GM23338 (cell line): Measurements from ENCODE around the gene LOXL3. TPM values are rescaled to one million over a fixed set of nuclear protein-coding genes. Genes with fewer than 3 reads are reported as not detected.

Experiments
- ATAC-seq: fragments of 200-7000 bp; cut with Tn5 transposase; 3 replicates; pipeline ENCODE4 v1.9.1; 2020
- DNase-seq: peaks from one replicate; pipeline ENCODE4 v3.0.0-alpha.2; 2015; ENCODE audit warnings: low spot score
- H2AFZ ChIP-seq: fragments of 200-600 bp; sonication (generic); 2 replicates; pipeline ENCODE4 v1.8.0; 2016; ENCODE audit warnings: antibody characterized with exemption, mild to moderate bottlenecking, moderate library complexity
- H3F3A ChIP-seq: fragments of 200-600 bp; sonication (generic); replicated peaks from 2 replicates; pipeline ENCODE4 v1.8.0; 2017; ENCODE audit warnings: antibody characterized with exemption, mixed run types, low read depth
- H3K27ac ChIP-seq: fragments of 200-600 bp; sonication (generic); 2 replicates; pipeline ENCODE4 v1.6.1; 2016; ENCODE audit warnings: low read depth
- H3K27me3 ChIP-seq: fragments of 200-600 bp; sonication (generic); 2 replicates; pipeline ENCODE4 v1.8.0; 2016; ENCODE audit warnings: mild to moderate bottlenecking, mixed run types, moderate library complexity; ENCODE audit not compliant: insufficient read depth
- H3K36me3 ChIP-seq: fragments of 200-600 bp; sonication (generic); 2 replicates; pipeline ENCODE4 v1.8.0; 2016; ENCODE audit warnings: mild to moderate bottlenecking; ENCODE audit not compliant: insufficient read depth
- H3K4me1 ChIP-seq: fragments of 200-600 bp; sonication (generic); 2 replicates; pipeline ENCODE4 v1.8.0; 2016; ENCODE audit warnings: mild to moderate bottlenecking, moderate library complexity; ENCODE audit not compliant: insufficient read depth
- H3K4me2 ChIP-seq: fragments of 200-600 bp; sonication (generic); 2 replicates; pipeline ENCODE4 v1.7.1; 2017; ENCODE audit warnings: mixed run types
- H3K4me3 ChIP-seq: fragments of 200-600 bp; sonication (generic); 2 replicates; pipeline ENCODE4 v1.6.1; 2016; ENCODE audit warnings: mixed run types
- H3K79me2 ChIP-seq: fragments of 200-600 bp; sonication (generic); replicated peaks from 2 replicates; pipeline ENCODE4 v1.8.0; 2017; ENCODE audit warnings: mild to moderate bottlenecking; ENCODE audit not compliant: insufficient read depth
- H3K9me2 ChIP-seq: fragments of 200-600 bp; sonication (generic); 2 replicates; pipeline ENCODE4 v1.8.0; 2017; ENCODE audit not compliant: insufficient read depth
- H4K20me1 ChIP-seq: fragments of 200-600 bp; sonication (generic); replicated peaks from 2 replicates; pipeline ENCODE4 v1.8.0; 2017; ENCODE audit warnings: mild to moderate bottlenecking; ENCODE audit not compliant: insufficient read depth
- H3K27ac Mint-ChIP-seq: 2 replicates; pipeline ENCODE4 v1.8.0; 2020; ENCODE audit warnings: inconsistent platforms, mild to moderate bottlenecking, moderate library complexity, mixed read lengths
- H3K27me3 Mint-ChIP-seq: 3 replicates; pipeline ENCODE4 v1.8.0; 2022; ENCODE audit warnings: low read depth, mild to moderate bottlenecking, moderate library complexity, mixed read lengths, inconsistent platforms; ENCODE audit not compliant: insufficient read depth, poor library complexity
- H3K36me3 Mint-ChIP-seq: 3 replicates; pipeline ENCODE4 v1.8.0; 2021; ENCODE audit warnings: low read depth, mild to moderate bottlenecking, inconsistent platforms, moderate library complexity, mixed read lengths
- H3K4me1 Mint-ChIP-seq: 3 replicates; pipeline ENCODE4 v1.8.0; 2020; ENCODE audit warnings: mild to moderate bottlenecking, inconsistent platforms, mixed read lengths
- H3K4me3 Mint-ChIP-seq: 3 replicates; pipeline ENCODE4 v1.8.0; 2021; ENCODE audit warnings: moderate library complexity, mild to moderate bottlenecking, inconsistent platforms, mixed read lengths
- H3K9me3 Mint-ChIP-seq: 3 replicates; pipeline ENCODE4 v1.8.0; 2020; ENCODE audit warnings: moderate library complexity, mild to moderate bottlenecking, inconsistent platforms, mixed read lengths
- EZH2 ChIP-seq: fragments of 200-600 bp; sonication (generic); IDR thresholded peaks from one replicate; pipeline ENCODE4 v1.8.0; 2017; ENCODE audit warnings: antibody characterized with exemption, mild to moderate bottlenecking, low read depth; ENCODE audit not compliant: unreplicated experiment
- EZH2phosphoT487 ChIP-seq: fragments of 200-600 bp; sonication (generic); IDR thresholded peaks from one replicate; pipeline ENCODE4 v1.8.1; 2018; ENCODE audit warnings: antibody characterized with exemption; ENCODE audit not compliant: unreplicated experiment
- JUNB ChIP-seq: IDR thresholded peaks from one replicate; pipeline ENCODE4 v1.6.1; 2016; ENCODE audit warnings: antibody characterized with exemption; ENCODE audit not compliant: unreplicated experiment
- POLR2AphosphoS5 ChIP-seq: IDR thresholded peaks from 2 replicates; pipeline ENCODE4 v1.6.1; 2016; ENCODE audit warnings: antibody characterized with exemption, low read depth
- STAT1 ChIP-seq: IDR thresholded peaks from one replicate; pipeline ENCODE4 v1.6.1; 2016; ENCODE audit warnings: antibody characterized with exemption; ENCODE audit not compliant: unreplicated experiment
- ZNF114 ChIP-seq: fragments of 250-450 bp; sonication (Bioruptor Pico); IDR thresholded peaks from 2 replicates; pipeline ENCODE4 v1.5.0; 2020; ENCODE audit warnings: mild to moderate bottlenecking, moderate library complexity
- polyA plus RNA-seq: library from polyadenylated mRNA; unstranded; fragments of >200 nt; fragmentation: Nextera tagmentation; extraction: Ambion mirVana; gene quantifications from 2 replicates; pipeline ENCODE4 v1.2.1, GENCODE V29; 2016
- total RNA-seq: library from RNA; depleted of rRNA; stranded (reverse); fragments of >200 nt; shearing (Covaris generic); gene quantifications from 2 replicates; pipeline ENCODE4 v1.2.3, GENCODE V29; 2014
- TF ChIP-seq, protein P1 (sequence below): IDR thresholded peaks from one replicate; pipeline ENCODE4 v1.6.1; 2018; ENCODE audit warnings: antibody characterized with exemption; ENCODE audit not compliant: unreplicated experiment
- TF ChIP-seq, protein P2 (sequence below), 2 experiments: fragments of 200-600 bp in 1 of 2; sonication (generic) in 1 of 2; conservative IDR thresholded peaks; 2 replicates each; pipeline versions ENCODE4 v1.5.1 to v1.6.1; 2016 to 2017; ENCODE audit warnings: antibody characterized with exemption in 2 of 2, low read depth in 2 of 2, mild to moderate bottlenecking in 2 of 2, moderate library complexity in 1 of 2

LOXL3 gene
- total and polyA plus RNA-seq, 2 experiments from 2014 or later, result 4.7 to 14.9 TPM

DNA sequence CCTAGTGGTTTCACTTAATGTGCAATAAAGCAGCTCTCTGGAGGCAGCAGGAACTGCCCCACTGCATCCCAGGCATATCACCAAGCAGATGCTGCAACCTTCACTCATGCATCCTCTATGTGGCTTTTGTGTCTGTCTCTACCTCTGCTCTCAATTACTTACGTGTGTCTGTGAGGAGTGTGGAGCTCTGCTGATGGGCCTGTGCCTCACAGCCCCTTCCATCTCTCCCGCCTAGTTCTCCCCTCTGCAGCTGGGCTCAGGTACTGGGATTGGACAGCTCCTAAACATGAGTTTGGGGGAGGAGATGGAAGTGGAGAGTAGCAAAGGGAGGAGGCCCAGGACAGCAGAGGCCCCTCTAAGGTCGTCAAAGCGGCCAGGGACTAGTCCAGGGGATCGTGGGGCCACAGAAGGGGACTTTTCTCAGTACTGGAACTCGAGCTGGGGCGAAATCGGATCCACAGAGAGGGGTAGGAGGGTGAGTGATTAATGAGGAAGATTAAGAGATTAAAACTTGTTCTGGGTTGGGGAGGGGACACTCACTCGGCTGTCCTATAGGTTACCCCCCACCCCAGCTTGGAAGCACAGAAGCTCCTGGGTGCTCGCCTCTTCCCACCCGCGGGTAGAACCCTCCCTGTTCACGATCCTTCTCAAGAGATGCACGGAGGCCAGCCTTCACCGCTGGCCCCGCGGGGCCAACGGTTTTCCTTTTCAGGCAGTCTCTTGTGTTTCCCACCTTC is 52.2 kb downstream of the LOXL3 start:
- H3K4me1 ChIP-seq, result peaks cover 52% of the 10 kb centered on the region
- H3K79me2 ChIP-seq, result peaks cover 5% of the 10 kb centered on the region
- H2AFZ ChIP-seq, result peak overlapping the region; percentile 96; the same call in 1 of the 2 replicates
- H3F3A ChIP-seq, result peaks cover 43% of the 10 kb centered on the region
- peak overlapping the region; percentile 95 for H3K4me2 ChIP-seq
- peak overlapping the region; percentile 71 for H3K4me3 ChIP-seq
- peaks cover 99% of the 10 kb centered on the region for H3K27me3 Mint-ChIP-seq
- peaks cover 55% of the 10 kb centered on the region for H3K4me1 Mint-ChIP-seq
- ATAC-seq (no peak), DNase-seq (peak; percentile 55)
- TF ChIP-seq ZNF114 (no peak), EZH2phosphoT487 (no peak), EZH2 (peak; percentile 83), POLR2AphosphoS5 (no peak)
- TF ChIP-seq, protein P1, sequence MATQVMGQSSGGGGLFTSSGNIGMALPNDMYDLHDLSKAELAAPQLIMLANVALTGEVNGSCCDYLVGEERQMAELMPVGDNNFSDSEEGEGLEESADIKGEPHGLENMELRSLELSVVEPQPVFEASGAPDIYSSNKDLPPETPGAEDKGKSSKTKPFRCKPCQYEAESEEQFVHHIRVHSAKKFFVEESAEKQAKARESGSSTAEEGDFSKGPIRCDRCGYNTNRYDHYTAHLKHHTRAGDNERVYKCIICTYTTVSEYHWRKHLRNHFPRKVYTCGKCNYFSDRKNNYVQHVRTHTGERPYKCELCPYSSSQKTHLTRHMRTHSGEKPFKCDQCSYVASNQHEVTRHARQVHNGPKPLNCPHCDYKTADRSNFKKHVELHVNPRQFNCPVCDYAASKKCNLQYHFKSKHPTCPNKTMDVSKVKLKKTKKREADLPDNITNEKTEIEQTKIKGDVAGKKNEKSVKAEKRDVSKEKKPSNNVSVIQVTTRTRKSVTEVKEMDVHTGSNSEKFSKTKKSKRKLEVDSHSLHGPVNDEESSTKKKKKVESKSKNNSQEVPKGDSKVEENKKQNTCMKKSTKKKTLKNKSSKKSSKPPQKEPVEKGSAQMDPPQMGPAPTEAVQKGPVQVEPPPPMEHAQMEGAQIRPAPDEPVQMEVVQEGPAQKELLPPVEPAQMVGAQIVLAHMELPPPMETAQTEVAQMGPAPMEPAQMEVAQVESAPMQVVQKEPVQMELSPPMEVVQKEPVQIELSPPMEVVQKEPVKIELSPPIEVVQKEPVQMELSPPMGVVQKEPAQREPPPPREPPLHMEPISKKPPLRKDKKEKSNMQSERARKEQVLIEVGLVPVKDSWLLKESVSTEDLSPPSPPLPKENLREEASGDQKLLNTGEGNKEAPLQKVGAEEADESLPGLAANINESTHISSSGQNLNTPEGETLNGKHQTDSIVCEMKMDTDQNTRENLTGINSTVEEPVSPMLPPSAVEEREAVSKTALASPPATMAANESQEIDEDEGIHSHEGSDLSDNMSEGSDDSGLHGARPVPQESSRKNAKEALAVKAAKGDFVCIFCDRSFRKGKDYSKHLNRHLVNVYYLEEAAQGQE, result peak; percentile 52
- H3K27ac ChIP-seq, result no peak overlapping the region
- peaks cover 11% of the 10 kb centered on the region for H4K20me1 ChIP-seq
- H3K27ac Mint-ChIP-seq, result no peak overlapping the region
- peaks cover 7% of the 10 kb centered on the region; the same call in 1 of the 2 replicates for H3K36me3 ChIP-seq
- H3K27me3 ChIP-seq, result peaks cover 100% of the 10 kb centered on the region
- H3K36me3 Mint-ChIP-seq, result peaks cover 22% of the 10 kb centered on the region
- no peaks in the 10 kb centered on the region for H3K9me3 Mint-ChIP-seq
- H3K9me2 ChIP-seq, result no peaks in the 10 kb centered on the region
- H3K4me3 Mint-ChIP-seq, result peak overlapping the region; percentile 86

DNA sequence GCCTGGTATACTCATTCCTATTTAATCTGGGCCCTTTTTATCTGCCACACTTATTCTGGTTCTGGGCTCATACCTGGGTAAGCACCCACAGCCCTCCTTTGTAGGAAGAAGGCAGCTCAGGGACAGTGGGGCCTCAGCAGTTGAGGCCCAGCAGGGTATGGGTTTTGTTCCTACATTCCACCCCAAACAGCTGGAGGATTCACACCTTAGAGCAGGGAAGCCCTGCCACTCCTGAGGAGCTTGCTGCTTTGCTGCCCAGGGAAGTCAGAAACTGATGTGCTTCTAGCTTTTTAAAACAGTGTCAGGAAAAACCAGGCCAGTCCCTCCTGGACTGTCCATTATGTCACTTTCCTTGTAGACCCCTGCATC is 53.2 kb downstream of the LOXL3 start:
- H3K27ac Mint-ChIP-seq, result no peak overlapping the region
- peak overlapping the region; percentile 95; the same call in 1 of the 2 replicates for H3K4me2 ChIP-seq
- H2AFZ ChIP-seq, result no peak overlapping the region
- peaks cover 11% of the 10 kb centered on the region for H4K20me1 ChIP-seq
- peaks cover 100% of the 10 kb centered on the region for H3K27me3 Mint-ChIP-seq
- H3K36me3 ChIP-seq, result peaks cover 6% of the 10 kb centered on the region; the same call in 1 of the 2 replicates
- H3F3A ChIP-seq, result peaks cover 48% of the 10 kb centered on the region
- H3K4me1 Mint-ChIP-seq, result peaks cover 54% of the 10 kb centered on the region
- peaks cover 51% of the 10 kb centered on the region for H3K4me1 ChIP-seq
- peak overlapping the region; percentile 77; the same call in 1 of the 3 replicates for H3K4me3 Mint-ChIP-seq
- no peak overlapping the region for H3K27ac ChIP-seq
- TF ChIP-seq POLR2AphosphoS5 (no peak), STAT1 (no peak), JUNB (no peak)
- TF ChIP-seq, protein P2, sequence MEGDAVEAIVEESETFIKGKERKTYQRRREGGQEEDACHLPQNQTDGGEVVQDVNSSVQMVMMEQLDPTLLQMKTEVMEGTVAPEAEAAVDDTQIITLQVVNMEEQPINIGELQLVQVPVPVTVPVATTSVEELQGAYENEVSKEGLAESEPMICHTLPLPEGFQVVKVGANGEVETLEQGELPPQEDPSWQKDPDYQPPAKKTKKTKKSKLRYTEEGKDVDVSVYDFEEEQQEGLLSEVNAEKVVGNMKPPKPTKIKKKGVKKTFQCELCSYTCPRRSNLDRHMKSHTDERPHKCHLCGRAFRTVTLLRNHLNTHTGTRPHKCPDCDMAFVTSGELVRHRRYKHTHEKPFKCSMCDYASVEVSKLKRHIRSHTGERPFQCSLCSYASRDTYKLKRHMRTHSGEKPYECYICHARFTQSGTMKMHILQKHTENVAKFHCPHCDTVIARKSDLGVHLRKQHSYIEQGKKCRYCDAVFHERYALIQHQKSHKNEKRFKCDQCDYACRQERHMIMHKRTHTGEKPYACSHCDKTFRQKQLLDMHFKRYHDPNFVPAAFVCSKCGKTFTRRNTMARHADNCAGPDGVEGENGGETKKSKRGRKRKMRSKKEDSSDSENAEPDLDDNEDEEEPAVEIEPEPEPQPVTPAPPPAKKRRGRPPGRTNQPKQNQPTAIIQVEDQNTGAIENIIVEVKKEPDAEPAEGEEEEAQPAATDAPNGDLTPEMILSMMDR (conservative IDR thresholded peaks at IDR 0.05; ENCODE audit: low read depth in 2 of 2), result no peak
- H3K36me3 Mint-ChIP-seq, result peaks cover 16% of the 10 kb centered on the region
- no peaks in the 10 kb centered on the region for H3K9me3 Mint-ChIP-seq
- H3K27me3 ChIP-seq, result peaks cover 100% of the 10 kb centered on the region
- no peaks in the 10 kb centered on the region for H3K9me2 ChIP-seq
- DNase-seq, result peak; percentile 51
- no peak for ATAC-seq
- peak overlapping the region; percentile 69; the same call in 1 of the 2 replicates for H3K4me3 ChIP-seq
- H3K79me2 ChIP-seq, result no peaks in the 10 kb centered on the region
